ENCODE data around the gene DMBT1.

The DMBT1 gene

GRCh38 chr10:122531939-122532338 is 28.6 kb upstream of the DMBT1 start:
- no peaks in the 10 kb centered on the region for H3K9me3 ChIP-seq (ENCODE audit: insufficient read depth, low read length)
- TF ChIP-seq YY1 (IDR thresholded peaks at IDR 0.05; ENCODE audit: insufficient read depth, insufficient read length) (no peak), SUZ12 (IDR thresholded peaks at IDR 0.05; ENCODE audit: extremely low read depth, insufficient read depth, insufficient read length) (no peak), ZNF274 (IDR thresholded peaks at IDR 0.05; ENCODE audit: low read depth, low read length) (no peak)
- no peak overlapping the region for H3K4me3 ChIP-seq (ENCODE audit: insufficient read length, low read depth)
- no peaks in the 10 kb centered on the region for H3K4me1 ChIP-seq (ENCODE audit: insufficient read depth, insufficient read length)
- no peaks in the 10 kb centered on the region for H3K36me3 ChIP-seq (ENCODE audit: insufficient read depth, insufficient read length, low read length)
- H3K9ac ChIP-seq (ENCODE audit: insufficient read length, low read depth), result no peak overlapping the region
- H3K27me3 ChIP-seq (ENCODE audit: insufficient read depth, insufficient read length), result no peaks in the 10 kb centered on the region
- DNase-seq (ENCODE audit: low read depth, low spot score), result no peak

- Histone ChIP-seq H3K36me3 (ENCODE audit: insufficient read depth, insufficient read length, low read length) (no peaks in the 10 kb centered on the region), H3K27me3 (ENCODE audit: insufficient read depth, insufficient read length) (no peaks in the 10 kb centered on the region), H3K4me1 (ENCODE audit: insufficient read depth, insufficient read length) (no peaks in the 10 kb centered on the region), H3K9ac (ENCODE audit: insufficient read length, low read depth) (no peak overlapping the region), H3K4me3 (ENCODE audit: insufficient read length, low read depth) (no peak overlapping the region), H3K9me3 (ENCODE audit: insufficient read depth, low read length) (no peaks in the 10 kb centered on the region)
- TF ChIP-seq YY1 (IDR thresholded peaks at IDR 0.05; ENCODE audit: insufficient read depth, insufficient read length), result no peak
- TF ChIP-seq ZNF274 (IDR thresholded peaks at IDR 0.05; ENCODE audit: low read depth, low read length), result no peak
- TF ChIP-seq SUZ12 (IDR thresholded peaks at IDR 0.05; ENCODE audit: extremely low read depth, insufficient read depth, insufficient read length), result no peak
- no peak for DNase-seq (ENCODE audit: low read depth, low spot score)
These were observed 27.8 kb upstream of the DMBT1 start for GRCh38 chr10:122532601-122533296.

- Histone ChIP-seq H3K36me3 (ENCODE audit: insufficient read depth, insufficient read length, low read length) (no peaks in the 10 kb centered on the region), H3K4me3 (ENCODE audit: insufficient read length, low read depth) (no peak overlapping the region), H3K9ac (ENCODE audit: insufficient read length, low read depth) (no peak overlapping the region), H3K4me1 (ENCODE audit: insufficient read depth, insufficient read length) (no peaks in the 10 kb centered on the region), H3K27me3 (ENCODE audit: insufficient read depth, insufficient read length) (no peaks in the 10 kb centered on the region), H3K9me3 (ENCODE audit: insufficient read depth, low read length) (no peaks in the 10 kb centered on the region)
- DNase-seq (ENCODE audit: low read depth, low spot score), result no peak
- TF ChIP-seq SUZ12 (IDR thresholded peaks at IDR 0.05; ENCODE audit: extremely low read depth, insufficient read depth, insufficient read length), result no peak
These were observed 23.0 kb upstream of the DMBT1 start for GRCh38 chr10:122537545-122537944.

GRCh38 chr10:122541541-122542002 is 19.0 kb upstream of the DMBT1 start:
- H3K4me1 ChIP-seq (ENCODE audit: insufficient read depth, insufficient read length), result no peaks in the 10 kb centered on the region
- no peaks in the 10 kb centered on the region for H3K36me3 ChIP-seq (ENCODE audit: insufficient read depth, insufficient read length, low read length)
- H3K9ac ChIP-seq (ENCODE audit: insufficient read length, low read depth), result no peak overlapping the region
- TF ChIP-seq ZNF274 (IDR thresholded peaks at IDR 0.05; ENCODE audit: low read depth, low read length) (no peak), SUZ12 (IDR thresholded peaks at IDR 0.05; ENCODE audit: extremely low read depth, insufficient read depth, insufficient read length) (no peak), YY1 (IDR thresholded peaks at IDR 0.05; ENCODE audit: insufficient read depth, insufficient read length) (no peak)
- H3K4me3 ChIP-seq (ENCODE audit: insufficient read length, low read depth), result no peak overlapping the region
- H3K27me3 ChIP-seq (ENCODE audit: insufficient read depth, insufficient read length), result no peaks in the 10 kb centered on the region
- H3K9me3 ChIP-seq (ENCODE audit: insufficient read depth, low read length), result no peaks in the 10 kb centered on the region
- DNase-seq (ENCODE audit: low read depth, low spot score), result no peak

GRCh38 chr10:122543676-122544445 is 16.7 kb upstream of the DMBT1 start:
- no peak overlapping the region for H3K4me3 ChIP-seq (ENCODE audit: insufficient read length, low read depth)
- no peak for DNase-seq (ENCODE audit: low read depth, low spot score)
- no peaks in the 10 kb centered on the region for H3K36me3 ChIP-seq (ENCODE audit: insufficient read depth, insufficient read length, low read length)

GRCh38 chr10:122544493-122544892 is 16.1 kb upstream of the DMBT1 start:
- no peaks in the 10 kb centered on the region for H3K27me3 ChIP-seq (ENCODE audit: insufficient read depth, insufficient read length)
- no peak overlapping the region for H3K9ac ChIP-seq (ENCODE audit: insufficient read length, low read depth)
- no peak overlapping the region for H3K4me3 ChIP-seq (ENCODE audit: insufficient read length, low read depth)
- no peaks in the 10 kb centered on the region for H3K36me3 ChIP-seq (ENCODE audit: insufficient read depth, insufficient read length, low read length)
- TF ChIP-seq ZNF274 (IDR thresholded peaks at IDR 0.05; ENCODE audit: low read depth, low read length), result no peak
- no peak for TF ChIP-seq YY1 (IDR thresholded peaks at IDR 0.05; ENCODE audit: insufficient read depth, insufficient read length)
- TF ChIP-seq SUZ12 (IDR thresholded peaks at IDR 0.05; ENCODE audit: extremely low read depth, insufficient read depth, insufficient read length), result no peak
- no peaks in the 10 kb centered on the region for H3K9me3 ChIP-seq (ENCODE audit: insufficient read depth, low read length)
- no peak for DNase-seq (ENCODE audit: low read depth, low spot score)
- H3K4me1 ChIP-seq (ENCODE audit: insufficient read depth, insufficient read length), result no peaks in the 10 kb centered on the region

More at GRCh38 chr10:122543676-122544445, 16.7 kb upstream of the DMBT1 start:
- Histone ChIP-seq H3K9me3 (ENCODE audit: insufficient read depth, low read length) (no peaks in the 10 kb centered on the region), H3K27me3 (ENCODE audit: insufficient read depth, insufficient read length) (no peaks in the 10 kb centered on the region), H3K9ac (ENCODE audit: insufficient read length, low read depth) (no peak overlapping the region), H3K4me1 (ENCODE audit: insufficient read depth, insufficient read length) (no peaks in the 10 kb centered on the region)
- no peak for TF ChIP-seq SUZ12 (IDR thresholded peaks at IDR 0.05; ENCODE audit: extremely low read depth, insufficient read depth, insufficient read length)
- no peak for TF ChIP-seq ZNF274 (IDR thresholded peaks at IDR 0.05; ENCODE audit: low read depth, low read length)
- TF ChIP-seq YY1 (IDR thresholded peaks at IDR 0.05; ENCODE audit: insufficient read depth, insufficient read length), result no peak

- no peak overlapping the region for H3K9ac ChIP-seq (ENCODE audit: insufficient read length, low read depth)
- no peak overlapping the region for H3K4me3 ChIP-seq (ENCODE audit: insufficient read length, low read depth)
- no peaks in the 10 kb centered on the region for H3K4me1 ChIP-seq (ENCODE audit: insufficient read depth, insufficient read length)
- no peak for DNase-seq (ENCODE audit: low read depth, low spot score)
- TF ChIP-seq YY1 (IDR thresholded peaks at IDR 0.05; ENCODE audit: insufficient read depth, insufficient read length) (no peak), SUZ12 (IDR thresholded peaks at IDR 0.05; ENCODE audit: extremely low read depth, insufficient read depth, insufficient read length) (no peak), ZNF274 (IDR thresholded peaks at IDR 0.05; ENCODE audit: low read depth, low read length) (no peak)
- no peaks in the 10 kb centered on the region for H3K36me3 ChIP-seq (ENCODE audit: insufficient read depth, insufficient read length, low read length)
- H3K9me3 ChIP-seq (ENCODE audit: insufficient read depth, low read length), result no peaks in the 10 kb centered on the region
- H3K27me3 ChIP-seq (ENCODE audit: insufficient read depth, insufficient read length), result no peaks in the 10 kb centered on the region
These were observed 14.3 kb upstream of the DMBT1 start for GRCh38 chr10:122546242-122546641.
